ENCODE data around the gene TBC1D9B. TPM values are rescaled to one million over a fixed set of nuclear protein-coding genes. Genes with fewer than 3 reads are reported as not detected.
"Not testable (repeated sequence)": the region's sequence is repeated elsewhere in the genome, so short reads cannot be mapped to it uniquely, and the experiment has no call there.

TBC1D9B gene
- total RNA-seq, 1 donor from 2014 or later, result 95.0 TPM

DNA sequence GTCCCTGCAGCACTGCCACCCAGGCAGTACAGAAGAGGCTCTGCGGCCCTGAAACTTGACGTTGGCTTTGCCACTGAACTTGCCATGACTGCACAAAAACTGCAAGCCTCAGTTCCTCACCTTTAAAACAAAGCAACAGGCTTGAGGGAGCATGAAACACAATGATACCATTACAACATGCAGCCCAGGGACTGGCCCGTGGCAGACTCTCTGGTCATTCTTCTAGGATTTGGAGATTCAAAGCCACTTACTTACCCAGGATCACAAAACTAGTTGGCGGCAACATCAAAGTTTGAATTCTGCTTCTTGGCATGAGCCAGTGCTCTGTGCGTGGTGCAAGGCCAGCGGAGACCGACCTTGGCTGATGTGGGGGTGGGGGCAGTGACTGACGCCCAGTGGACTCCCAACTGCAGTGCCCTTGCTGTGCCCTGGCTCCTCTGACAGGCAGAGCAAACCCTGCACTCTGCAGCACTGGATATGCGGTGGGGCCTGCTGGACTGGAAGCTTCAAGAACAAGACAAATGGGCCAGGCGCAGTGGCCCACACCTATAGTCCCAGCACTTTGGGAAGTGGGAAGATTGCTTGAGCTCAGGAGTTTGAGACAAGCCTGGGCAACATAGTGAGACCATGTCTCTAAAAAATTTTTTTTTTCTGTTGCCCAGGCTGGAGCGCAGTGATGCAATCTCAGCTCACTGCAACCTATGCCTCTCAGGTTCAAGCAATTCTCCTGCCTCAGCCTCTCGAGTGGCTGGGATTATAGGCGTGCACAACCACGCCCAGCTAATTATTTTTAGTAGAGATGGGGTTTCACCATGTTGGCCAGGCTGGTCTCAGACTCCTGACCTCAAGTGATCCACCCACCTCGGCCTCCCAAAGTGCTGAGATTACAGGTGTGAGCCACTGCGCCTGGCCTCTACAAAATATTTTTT, 68.1 kb downstream of the TBC1D9B start:
- intact Hi-C loops (cut with micrococcal nuclease), result no loop called here

DNA sequence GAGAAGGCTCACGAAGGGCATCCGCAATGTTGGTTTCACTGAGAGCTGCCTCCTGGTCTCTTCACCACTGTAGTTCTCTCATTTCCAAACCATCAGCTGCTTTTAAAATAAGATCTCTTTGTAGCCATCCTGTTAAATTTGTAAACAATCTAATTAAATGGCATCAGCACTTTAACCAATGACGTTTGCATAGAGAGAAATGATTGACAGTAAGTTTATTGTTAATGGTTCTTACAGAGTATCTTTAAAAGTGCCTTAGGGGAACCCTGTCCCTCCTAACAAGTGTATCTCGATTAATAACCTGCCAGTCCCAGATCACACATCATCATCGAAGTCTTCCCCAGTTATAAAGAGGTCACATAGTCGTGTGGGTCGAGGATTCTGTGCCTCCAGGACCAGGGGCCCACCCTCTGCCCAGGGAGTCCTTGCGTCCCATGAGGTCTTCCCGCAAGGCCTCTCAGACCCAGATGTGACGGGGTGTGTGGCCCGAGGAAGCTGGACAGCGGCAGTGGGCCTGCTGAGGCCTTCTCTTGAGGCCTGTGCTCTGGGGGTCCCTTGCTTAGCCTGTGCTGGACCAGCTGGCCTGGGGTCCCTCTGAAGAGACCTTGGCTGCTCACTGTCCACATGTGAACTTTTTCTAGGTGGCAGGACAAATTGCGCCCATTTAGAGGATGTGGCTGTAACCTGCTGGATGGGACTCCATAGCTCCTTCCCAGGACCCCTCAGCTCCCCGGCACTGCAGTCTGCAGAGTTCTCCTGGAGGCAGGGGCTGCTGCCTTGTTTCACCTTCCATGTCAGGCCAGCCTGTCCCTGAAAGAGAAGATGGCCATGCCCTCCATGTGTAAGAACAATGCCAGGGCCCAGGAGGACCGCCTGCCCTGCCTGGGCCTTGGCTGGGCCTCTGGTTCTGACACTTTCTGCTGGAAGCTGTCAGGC, 70.4 kb downstream of the TBC1D9B start:
- intact Hi-C loops (cut with micrococcal nuclease), result loop anchor here (2.0 kb wide), 1 partner anchor 35 kb away; no protein-coding TSS in a partner anchor

DNA sequence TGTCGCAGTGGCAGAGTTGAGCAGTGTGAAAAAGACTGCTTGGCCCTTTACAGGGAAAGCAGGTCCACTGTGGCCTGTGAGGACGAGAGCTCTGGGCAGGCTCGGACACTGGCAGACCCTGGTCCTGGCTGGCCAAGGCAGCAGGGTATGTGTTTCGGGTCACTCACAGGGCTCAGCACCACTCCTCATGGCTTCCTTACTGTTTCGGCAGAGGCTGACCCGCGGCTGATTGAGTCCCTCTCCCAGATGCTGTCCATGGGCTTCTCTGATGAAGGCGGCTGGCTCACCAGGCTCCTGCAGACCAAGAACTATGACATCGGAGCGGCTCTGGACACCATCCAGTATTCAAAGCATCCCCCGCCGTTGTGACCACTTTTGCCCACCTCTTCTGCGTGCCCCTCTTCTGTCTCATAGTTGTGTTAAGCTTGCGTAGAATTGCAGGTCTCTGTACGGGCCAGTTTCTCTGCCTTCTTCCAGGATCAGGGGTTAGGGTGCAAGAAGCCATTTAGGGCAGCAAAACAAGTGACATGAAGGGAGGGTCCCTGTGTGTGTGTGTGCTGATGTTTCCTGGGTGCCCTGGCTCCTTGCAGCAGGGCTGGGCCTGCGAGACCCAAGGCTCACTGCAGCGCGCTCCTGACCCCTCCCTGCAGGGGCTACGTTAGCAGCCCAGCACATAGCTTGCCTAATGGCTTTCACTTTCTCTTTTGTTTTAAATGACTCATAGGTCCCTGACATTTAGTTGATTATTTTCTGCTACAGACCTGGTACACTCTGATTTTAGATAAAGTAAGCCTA, 71.3 kb downstream of the TBC1D9B start:
- intact Hi-C loops (cut with micrococcal nuclease), result loop anchor here (1.0 to 2.0 kb wide), 3 partner anchors 15 to 34 kb away; partner anchors contain the start of gene MRNIP

DNA sequence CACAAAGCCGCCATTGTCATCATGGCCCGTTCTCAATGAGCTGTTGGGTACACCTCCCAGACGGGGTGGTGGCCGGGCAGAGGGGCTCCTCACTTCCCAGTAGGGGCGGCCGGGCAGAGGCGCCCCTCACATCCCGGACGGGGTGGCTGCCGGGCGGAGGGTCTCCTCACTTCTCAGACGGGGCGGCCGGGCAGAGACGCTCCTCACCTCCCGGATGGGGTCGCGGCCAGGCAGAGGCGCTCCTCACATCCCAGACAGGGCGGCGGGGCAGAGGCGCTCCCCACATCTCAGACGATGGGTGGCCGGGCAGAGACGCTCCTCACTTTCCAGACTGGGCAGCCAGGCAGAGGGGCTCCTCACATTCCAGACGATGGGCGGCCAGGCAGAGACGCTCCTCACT, 72.8 kb downstream of the TBC1D9B start:
- intact Hi-C loops (cut with micrococcal nuclease), result not testable (repeated sequence)

DNA sequence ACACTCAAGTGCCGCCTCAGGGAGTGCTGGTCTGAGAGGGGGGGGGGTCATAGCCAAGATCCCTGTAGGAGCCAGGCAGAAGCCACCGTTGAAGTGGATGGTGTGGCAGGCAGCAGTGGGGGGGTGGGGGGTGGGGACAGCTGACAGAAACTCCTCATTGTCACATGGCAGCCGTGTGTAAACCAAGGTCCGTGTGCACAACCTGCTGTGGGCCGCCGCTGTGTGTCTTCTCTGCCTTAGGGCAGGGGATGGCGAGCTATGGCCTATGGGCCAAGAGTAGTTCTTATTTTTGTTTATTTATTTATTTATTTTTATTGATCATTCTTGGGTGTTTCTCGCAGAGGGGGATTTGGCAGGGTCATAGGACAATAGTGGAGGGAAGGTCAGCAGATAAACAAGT, 73.6 kb downstream of the TBC1D9B start:
- intact Hi-C loops (cut with micrococcal nuclease), result no loop called here

DNA sequence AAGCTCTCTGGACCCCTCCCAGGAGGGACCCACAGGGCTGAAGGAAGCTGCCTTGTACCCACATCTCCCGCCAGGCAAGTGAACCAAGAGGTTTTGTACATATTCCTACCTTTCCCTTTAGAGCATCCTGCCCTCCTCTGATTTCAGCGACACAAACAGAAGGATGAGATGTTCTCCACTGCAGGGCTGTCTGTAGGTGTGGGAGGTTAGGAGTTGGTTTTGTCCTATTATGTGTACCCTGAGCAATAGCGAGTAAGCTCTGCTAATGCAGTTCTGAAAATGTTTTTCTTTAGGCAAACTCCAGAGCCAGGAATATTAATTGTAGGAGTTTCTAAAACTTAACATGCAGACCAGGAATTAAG, 74.0 kb downstream of the TBC1D9B start:
- intact Hi-C loops (cut with micrococcal nuclease), result no loop called here

DNA sequence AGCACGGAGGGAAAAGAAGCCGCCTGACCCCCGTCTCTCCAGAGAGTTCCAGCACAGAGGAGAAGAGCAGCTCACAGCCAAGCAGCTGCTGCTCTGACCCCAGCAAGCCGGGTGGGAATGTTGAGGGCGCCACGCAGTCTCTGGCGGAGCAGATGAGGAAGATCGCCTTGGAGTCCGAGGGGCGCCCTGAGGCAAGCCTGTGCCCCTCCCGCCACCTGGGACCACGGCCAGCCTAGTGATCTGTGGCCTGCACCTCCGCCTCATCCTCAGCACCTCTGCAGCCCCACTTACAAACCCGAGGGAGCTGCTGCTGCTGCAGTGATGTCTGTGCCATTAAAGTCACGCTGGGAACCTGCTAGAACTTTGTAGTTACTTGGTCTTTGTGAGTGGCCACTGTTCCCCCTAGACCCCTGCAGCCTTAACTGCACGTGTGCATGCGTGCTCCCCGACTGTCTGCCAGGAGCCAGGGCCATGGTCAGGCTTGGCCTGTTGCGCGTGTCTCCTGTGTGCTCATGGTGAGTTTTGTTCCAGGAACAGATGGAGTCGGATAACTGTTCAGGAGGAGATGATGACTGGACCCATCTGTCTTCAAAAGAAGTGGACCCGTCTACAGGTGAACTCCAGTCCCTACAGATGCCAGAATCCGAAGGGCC, 74.5 kb downstream of the TBC1D9B start:
- intact Hi-C loops (cut with micrococcal nuclease), result no loop called here

DNA sequence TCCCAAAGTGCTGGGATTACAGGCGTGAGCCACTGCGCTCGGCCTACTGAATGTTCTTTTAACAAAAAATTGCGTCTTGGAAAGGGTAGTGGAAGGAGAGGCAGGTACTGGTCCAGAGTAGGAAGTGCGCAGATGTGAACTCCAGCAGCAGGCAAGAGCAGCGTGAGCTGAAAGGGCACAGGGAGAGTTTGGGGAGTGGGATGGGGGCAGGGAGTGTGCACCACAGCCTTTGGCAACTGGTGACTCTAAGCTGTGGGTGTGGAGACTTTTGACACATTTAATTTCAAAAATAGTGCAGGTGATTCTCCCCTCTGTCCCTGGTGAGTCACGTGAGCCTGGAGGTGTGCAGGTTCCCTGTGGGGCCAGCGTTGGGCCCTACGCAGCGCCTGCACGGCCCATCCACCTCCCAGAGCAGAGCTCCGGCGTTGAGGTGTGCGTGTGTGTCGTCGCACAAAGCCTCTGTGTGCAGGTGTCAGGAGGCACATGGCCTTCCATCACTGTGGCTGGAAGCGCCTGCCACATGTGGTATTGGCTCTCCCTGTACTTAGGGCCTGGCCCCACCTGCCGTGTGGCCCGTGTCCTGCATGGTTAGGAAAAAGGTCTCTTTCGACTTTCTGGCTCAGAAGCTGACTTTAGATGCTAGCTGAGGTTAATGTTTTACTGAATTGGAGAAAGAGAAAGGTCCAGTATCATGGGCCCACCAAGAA, 75.5 kb downstream of the TBC1D9B start:
- intact Hi-C loops (cut with micrococcal nuclease), result no loop called here

DNA sequence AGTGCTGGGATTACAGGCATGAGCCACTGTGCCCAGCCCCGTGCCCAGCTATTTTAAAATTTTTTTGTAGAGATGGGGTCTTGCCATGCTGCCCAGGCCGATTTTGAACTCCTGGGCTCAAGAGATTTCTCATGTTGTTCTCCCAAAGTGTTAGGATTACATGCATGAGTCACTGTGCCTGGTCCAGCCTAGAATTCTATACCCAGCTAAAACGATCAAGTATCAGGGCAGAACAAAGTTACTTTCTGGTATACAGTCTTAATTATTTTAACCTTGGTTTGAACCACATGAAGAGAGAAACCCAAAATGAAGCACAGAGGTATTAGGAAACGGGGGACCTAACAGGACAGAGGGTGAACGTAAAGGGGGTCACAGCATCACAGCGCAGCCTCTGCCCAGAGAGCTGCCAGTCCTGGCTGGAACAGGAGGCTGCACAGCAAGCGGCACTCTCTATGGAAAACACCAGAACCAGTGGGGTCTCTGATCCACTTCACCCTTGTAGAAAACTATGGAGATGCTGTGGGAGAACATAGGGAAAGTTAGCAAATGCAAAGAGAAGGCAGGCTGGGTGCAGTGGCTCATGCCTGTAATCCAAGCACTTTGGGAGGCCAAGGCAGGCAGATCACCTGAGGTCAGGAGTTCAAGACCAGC, 76.8 kb downstream of the TBC1D9B start:
- intact Hi-C loops (cut with micrococcal nuclease), result no loop called here

DNA sequence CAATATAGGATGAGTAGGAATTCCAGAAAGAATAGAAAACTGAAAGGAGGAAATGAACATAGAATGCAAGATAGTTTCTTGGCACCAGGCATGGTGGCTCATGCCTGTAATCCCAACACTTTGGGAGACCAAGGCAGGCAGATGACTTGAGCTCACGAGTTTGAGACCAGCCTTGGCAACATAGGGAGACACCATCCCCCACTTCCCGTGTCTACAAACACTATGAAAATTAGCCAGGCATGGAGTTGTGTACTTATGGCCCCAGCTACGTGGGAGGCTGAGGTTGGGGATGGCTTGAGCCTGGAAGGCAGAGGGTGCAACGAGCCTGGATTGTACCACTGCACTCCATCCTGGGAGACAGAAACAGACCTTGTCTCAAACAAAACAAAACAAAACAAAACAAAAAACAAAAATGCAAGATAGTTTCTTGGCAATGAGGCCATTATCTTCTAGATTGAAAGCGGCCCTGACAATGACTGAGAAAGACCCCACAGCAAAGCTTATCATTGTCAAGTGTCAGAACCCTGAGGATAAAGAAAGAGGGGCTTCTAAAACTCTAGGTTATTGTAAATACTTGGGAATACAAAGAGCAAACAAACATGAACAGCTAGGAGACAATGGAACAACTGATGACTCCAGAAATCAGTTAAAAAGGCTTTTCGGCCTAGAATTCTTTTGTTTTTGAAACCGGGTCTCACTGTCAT, 77.8 kb downstream of the TBC1D9B start:
- intact Hi-C loops (cut with micrococcal nuclease), result no loop called here

DNA sequence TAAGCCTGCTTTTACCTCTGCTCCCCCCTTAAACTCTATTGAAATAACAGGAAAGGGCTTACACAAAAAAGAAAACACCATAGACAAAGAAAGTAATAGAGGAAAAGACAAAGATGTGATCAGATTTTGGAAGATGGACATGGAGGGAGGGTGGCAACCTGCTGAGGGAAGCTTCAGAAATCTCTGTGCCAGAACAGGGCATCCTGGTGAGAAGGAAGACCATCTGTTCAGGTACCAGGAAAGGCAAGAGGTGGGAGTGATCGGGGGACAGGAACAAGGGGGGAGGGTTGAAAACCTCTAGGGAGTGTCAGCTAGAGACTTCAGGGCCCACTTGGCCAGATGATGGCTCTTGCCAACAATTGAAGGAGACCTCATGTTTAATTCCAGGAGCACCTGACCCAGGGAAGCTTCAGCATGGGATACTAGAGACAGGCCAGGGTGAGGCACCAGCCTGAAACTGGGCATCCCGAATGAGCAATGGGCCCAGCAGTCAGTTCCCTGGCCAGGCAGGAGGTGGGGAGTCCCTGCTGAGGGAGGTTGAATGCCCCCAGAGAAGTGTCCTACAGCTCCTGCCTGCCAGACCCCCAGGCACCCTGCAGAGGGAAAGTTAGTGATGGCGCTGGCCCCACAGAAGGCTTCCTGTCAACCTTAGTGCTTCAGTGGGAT, 78.8 kb downstream of the TBC1D9B start:
- intact Hi-C loops (cut with micrococcal nuclease), result no loop called here

DNA sequence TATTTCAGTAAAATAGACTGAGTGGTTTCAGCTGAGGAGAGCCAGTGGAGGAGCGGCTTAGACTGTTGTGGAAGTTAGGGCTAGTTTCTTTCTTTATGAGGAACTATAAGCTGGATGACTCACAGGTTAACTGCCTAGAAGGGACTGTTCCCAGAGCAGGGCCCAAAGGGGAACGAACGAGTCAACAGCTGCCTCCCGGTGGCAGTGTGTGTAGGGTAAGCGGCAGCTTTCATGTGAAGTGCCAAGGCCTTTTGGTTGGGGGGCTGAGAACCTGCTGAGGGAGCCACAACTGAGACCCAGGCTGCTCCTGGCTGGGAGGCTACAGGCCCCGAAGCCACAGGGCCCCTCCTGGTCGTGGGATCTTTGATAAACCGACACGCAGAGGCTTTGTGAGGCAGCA, 80.0 kb downstream of the TBC1D9B start:
- intact Hi-C loops (cut with micrococcal nuclease), result no loop called here

DNA sequence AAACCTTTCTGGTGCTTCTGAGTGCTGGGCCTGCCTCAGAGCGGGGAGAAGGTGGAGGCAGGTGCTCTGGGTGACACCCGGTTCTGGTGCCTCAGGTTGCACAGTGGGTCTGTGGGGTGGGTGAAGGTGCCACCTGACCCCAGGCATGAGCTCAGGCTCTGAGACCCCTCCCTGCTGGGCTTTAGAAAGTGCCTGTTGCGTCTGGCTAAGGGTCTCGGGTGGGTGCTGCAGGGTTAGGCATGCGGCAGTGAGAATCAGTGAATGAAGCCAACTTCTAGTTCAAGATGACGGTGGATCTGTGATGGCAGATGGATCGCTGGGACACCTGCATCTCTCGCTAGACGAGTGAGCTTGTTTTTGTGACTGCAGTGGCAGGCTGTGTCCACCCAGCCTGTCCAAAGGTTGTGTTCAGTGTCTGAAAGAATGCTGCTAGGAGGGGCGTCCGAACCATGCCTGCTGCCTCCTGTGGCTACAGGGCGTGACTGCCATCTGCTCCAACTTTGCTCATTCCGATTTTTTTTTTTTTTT, 82.0 kb downstream of the TBC1D9B start:
- intact Hi-C loops (cut with micrococcal nuclease), result no loop called here

DNA sequence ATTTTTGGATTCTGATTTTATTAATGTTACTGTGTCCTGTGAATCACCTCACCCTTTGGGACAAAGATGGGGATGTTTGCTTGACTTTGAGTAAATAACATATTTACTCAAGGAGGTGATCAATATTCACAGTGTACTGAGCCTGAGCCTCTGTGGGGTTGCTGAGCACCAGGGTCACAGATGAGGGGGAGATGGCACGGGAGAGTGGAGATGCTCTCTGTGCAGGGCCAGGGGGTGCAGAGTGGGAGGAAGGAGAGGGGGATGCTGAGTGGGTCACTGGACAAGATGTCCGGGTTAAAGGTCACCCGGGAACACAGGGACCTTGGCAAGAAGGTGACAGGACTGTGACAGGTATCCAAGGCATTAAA, 83.0 kb downstream of the TBC1D9B start:
- intact Hi-C loops (cut with micrococcal nuclease), result loop anchor here (5.0 kb wide), 2 partner anchors 127 to 267 kb away; partner anchors contain the start of gene CANX

DNA sequence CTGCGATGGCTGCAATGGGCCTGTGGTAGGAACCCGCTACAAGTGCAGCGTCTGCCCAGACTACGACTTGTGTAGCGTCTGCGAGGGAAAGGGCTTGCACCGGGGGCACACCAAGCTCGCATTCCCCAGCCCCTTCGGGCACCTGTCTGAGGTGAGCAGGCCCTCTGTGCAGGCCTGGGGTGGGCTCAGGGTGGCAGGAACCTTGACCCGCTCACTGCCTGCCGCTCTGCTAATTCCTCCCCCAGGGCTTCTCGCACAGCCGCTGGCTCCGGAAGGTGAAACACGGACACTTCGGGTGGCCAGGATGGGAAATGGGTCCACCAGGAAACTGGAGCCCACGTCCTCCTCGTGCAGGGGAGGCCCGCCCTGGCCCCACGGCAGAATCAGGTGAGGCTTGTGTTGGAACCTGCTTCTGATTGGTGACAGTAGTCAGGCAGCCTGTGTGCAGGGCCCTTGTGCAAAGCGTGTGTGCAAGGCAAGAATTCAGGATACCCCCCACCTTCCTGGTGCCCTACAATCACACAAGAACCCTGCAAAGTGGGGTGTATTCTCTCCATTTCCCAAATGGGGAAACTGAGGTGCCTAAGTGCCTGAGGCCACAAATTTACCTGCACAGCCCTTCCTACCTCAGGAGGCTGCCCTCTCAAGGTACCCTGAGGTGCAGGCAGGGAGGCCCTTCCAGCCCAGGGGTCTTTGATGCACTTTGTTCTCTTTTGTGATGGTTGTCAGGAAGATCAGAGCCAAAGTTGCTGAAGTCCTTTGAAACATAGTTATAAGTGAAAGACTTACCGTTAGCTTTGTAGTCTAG, 83.6 kb downstream of the TBC1D9B start:
- intact Hi-C loops (cut with micrococcal nuclease), result loop anchor here (5.0 kb wide), 2 partner anchors 127 to 267 kb away; partner anchors contain the start of gene CANX

DNA sequence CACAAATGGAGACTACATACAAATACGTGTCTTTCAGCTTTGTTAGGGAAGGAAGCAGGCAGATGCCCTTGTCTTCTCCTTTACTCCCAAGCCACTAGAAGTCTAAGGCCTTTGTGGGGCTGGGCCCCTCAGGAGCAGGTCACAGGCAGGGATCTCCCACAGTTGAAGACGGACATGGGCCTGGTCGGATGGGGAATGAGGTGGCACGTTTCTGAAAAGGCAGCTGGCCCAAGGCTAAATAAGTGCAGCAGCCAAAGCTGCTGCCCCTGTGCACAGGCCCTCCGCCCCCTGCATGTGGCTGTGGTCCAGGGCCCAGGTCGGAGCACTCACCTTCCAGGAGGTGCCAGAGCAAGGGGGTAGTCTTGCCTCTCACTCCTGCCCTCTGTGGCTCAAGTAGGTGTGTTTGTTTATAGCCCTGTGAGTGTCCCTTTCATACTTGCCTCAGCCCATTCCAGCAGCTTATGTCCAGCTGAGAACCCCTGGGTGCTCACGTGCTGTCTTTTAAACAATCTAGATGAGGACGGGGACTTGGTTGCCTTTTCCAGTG, 85.2 kb downstream of the TBC1D9B start:
- intact Hi-C loops (cut with micrococcal nuclease), result loop anchor here (5.0 kb wide), 2 partner anchors 125 to 265 kb away; partner anchors contain the start of gene CANX

DNA sequence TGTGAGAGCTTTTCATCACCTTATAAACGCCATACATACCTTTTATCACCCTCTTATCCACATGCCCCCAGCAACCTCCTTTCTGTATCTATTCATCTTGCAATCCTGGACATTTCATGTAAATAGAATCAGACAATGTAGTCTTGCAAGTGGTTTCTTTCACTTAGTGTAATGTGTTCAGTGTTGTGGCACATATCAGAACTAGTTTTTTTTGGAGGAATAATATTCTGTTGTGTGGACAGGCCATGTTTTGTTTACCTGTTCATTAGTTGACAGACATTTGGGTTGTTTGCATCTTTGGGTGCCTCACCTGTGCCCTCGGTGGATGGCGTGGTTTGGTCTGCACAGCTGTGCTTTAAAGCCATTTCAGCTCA, 85.7 kb downstream of the TBC1D9B start:
- intact Hi-C loops (cut with micrococcal nuclease), result loop anchor here (5.0 kb wide), 2 partner anchors 125 to 265 kb away; partner anchors contain the start of gene CANX
